K562 (cell line): ENCODE data around the gene NOTO. TPM values are rescaled to one million over a fixed set of nuclear protein-coding genes. Genes with fewer than 3 reads are reported as not detected.
A peak's percentile ranks its signal among the peaks of the same experiment; 100 is the strongest.

Experiments
- CBFA2T3 ChIP-seq: fragments of 450-650 bp; IDR thresholded peaks from 2 replicates; pipeline ENCODE4 v1.6.1; 2017
- EHMT2 ChIP-seq: fragments of 450-650 bp; IDR thresholded peaks from 2 replicates; pipeline ENCODE4 v1.6.1; 2018; ENCODE audit warnings: antibody characterized with exemption
- HDGF ChIP-seq: fragments of 450-650 bp; IDR thresholded peaks from 2 replicates; pipeline ENCODE4 v1.6.1; 2016
- KLF16 ChIP-seq: IDR thresholded peaks from 2 replicates; pipeline ENCODE4 v1.6.1; 2016; ENCODE audit warnings: antibody characterized with exemption
- MCM7 ChIP-seq, 2 experiments: fragments of 450-650 bp; IDR thresholded peaks; 2 replicates each; pipeline ENCODE4 v1.6.1; 2016 to 2018
- MTA1 ChIP-seq: fragments of 450-650 bp; IDR thresholded peaks from 2 replicates; pipeline ENCODE4 v1.6.1; 2017; ENCODE audit warnings: borderline replicate concordance
- NFXL1 ChIP-seq: fragments of 450-650 bp; formaldehyde crosslinking; IDR thresholded peaks from 2 replicates; pipeline ENCODE4 v1.4.0; 2021; ENCODE audit warnings: mild to moderate bottlenecking
- PHTF2 ChIP-seq: fragments of 250-450 bp; sonication (Bioruptor Pico); IDR thresholded peaks from 2 replicates; pipeline ENCODE4 v1.5.0; 2021; ENCODE audit warnings: mild to moderate bottlenecking
- POLR3G ChIP-seq: IDR thresholded peaks from 2 replicates; pipeline ENCODE4 v1.6.1; 2011; ENCODE audit not compliant: insufficient read length, insufficient replicate concordance; ENCODE audit errors: extremely low read depth
- RAD51 ChIP-seq: fragments of 450-650 bp; IDR thresholded peaks from 2 replicates; pipeline ENCODE4 v1.7.1; 2016; ENCODE audit warnings: low read depth, mild to moderate bottlenecking, borderline replicate concordance
- RBM15 ChIP-seq: fragments of 200-400 bp; formaldehyde crosslinking; IDR thresholded peaks from 2 replicates; pipeline ENCODE4 v1.6.1; 2018; ENCODE audit warnings: mild to moderate bottlenecking, low read length, moderate library complexity; ENCODE audit not compliant: insufficient read depth
- SPI1 ChIP-seq: IDR thresholded peaks from 2 replicates; pipeline ENCODE4 v1.6.1; 2011; ENCODE audit warnings: low read depth, low read length, control low read depth, borderline replicate concordance
- ZNF146 ChIP-seq: IDR thresholded peaks from one replicate; pipeline ENCODE4 v1.6.1; 2018; ENCODE audit warnings: missing compliant biosample characterization; ENCODE audit not compliant: unreplicated experiment
- ZNF583 ChIP-seq: fragments of 250-450 bp; sonication (Bioruptor Pico); IDR thresholded peaks from 2 replicates; pipeline ENCODE4 v1.4.0; 2020
- ZNF830 ChIP-seq: fragments of 250-450 bp; sonication (Bioruptor Pico); IDR thresholded peaks from 2 replicates; pipeline ENCODE4 v1.5.0; 2021; ENCODE audit warnings: mild to moderate bottlenecking
- polyA plus RNA-seq, 8 experiments: library from polyadenylated mRNA; depleted of rRNA in 4 of 8; stranded (reverse) in 5 of 8; unstranded in 3 of 8; fragments of >200 nt; fragmentation: Nextera tagmentation in 2 of 8; fragmentation: Illumina TruSeq in 1 of 8; extraction: Ambion mirVana in 2 of 8; extraction: Trizol in 1 of 8; gene quantifications; 2 replicates each; pipeline versions ENCODE4 v1.2.1 to v1.2.3, GENCODE V29; 2011 to 2014; ENCODE audit warnings: inconsistent platforms in 1 of 8, missing spikeins in 1 of 8
- total RNA-seq, 7 experiments: library from RNA; depleted of rRNA in 6 of 7; stranded (reverse); fragments of >200 nt in 6 of 7; fragmentation: Illumina TruSeq in 2 of 7; extraction: Trizol in 2 of 7; gene quantifications; 2 replicates each; pipeline versions ENCODE4 v1.2.1 to v1.2.3, GENCODE V29; 2011 to 2021; ENCODE audit warnings: low replicate concordance in 1 of 7
- TF ChIP-seq, protein P1 (sequence below): fragments of 250-450 bp; sonication (Bioruptor Pico); IDR thresholded peaks from 2 replicates; pipeline ENCODE4 v1.4.0; 2020; ENCODE audit warnings: mild to moderate bottlenecking, moderate library complexity
- TF ChIP-seq, protein P2 (sequence below), 2 experiments: fragments of 450-650 bp; conservative IDR thresholded peaks; 2 replicates each; pipeline ENCODE4 v1.6.1; 2017; ENCODE audit warnings: mild to moderate bottlenecking in 2 of 2, moderate library complexity in 2 of 2
- TF ChIP-seq, protein P3 (sequence below): fragments of 250-450 bp; sonication (Bioruptor Pico); IDR thresholded peaks from 2 replicates; pipeline ENCODE4 v1.9.0; 2021; ENCODE audit warnings: mild to moderate bottlenecking, inconsistent platforms
- TF ChIP-seq, protein P4 (sequence below), 2 experiments: IDR thresholded peaks; 2 replicates each; pipeline ENCODE4 v1.6.1; 2012; ENCODE audit warnings: improper control_type of control experiment in 2 of 2, low read depth in 2 of 2, low read length in 2 of 2, borderline replicate concordance in 1 of 2

NOTO gene
- total and polyA plus RNA-seq, 9 of the 15 experiments (the other 6 are each of a cell fraction or from before 2014, with no cell fraction given), result not detected

DNA sequence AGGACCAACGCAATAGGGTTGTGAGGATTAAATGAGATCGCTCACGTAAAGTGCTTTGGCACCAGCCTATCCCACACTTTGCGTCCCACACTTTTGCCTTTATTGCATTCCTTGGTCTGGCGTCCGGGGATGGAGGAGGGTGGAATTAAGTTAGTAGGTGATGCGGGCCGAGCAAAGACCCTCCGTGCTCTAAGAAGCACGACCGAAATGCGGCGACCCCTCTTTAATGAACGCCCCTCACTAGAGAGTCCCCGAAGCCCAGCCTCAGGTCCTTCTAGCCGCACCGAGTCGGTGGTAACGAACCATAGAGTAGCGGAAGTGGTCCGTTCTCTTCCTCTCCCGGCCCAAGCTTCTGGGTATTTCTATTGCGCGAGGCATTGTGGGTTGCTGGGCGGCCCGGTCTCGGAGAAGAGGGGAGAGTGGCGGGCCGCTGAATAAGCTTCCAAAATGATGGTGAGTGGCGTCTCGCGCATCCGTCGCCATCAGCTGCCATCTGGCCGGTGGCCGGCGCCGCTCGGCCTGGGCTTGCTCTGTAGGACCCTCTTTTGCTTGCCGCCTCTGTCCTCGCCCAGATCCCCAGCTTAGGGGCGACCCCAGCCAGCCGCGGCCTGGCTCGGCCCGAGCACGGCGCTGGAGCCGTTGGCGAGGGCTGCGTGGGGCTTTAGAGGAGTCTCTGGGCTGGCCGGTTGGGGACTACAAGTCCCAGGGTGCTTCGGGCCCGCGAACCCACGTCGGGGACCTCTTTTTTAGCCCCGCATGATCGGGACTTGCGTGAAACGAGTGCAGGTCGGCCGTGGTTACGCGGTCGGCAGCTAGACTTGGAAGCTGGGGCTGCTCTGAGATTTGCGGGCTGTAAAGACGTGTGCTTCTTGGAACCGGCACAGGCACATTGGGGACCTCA is 31.8 kb downstream of the NOTO start, which contains the start of gene CCT7 (continued):
- TF ChIP-seq, protein P1, sequence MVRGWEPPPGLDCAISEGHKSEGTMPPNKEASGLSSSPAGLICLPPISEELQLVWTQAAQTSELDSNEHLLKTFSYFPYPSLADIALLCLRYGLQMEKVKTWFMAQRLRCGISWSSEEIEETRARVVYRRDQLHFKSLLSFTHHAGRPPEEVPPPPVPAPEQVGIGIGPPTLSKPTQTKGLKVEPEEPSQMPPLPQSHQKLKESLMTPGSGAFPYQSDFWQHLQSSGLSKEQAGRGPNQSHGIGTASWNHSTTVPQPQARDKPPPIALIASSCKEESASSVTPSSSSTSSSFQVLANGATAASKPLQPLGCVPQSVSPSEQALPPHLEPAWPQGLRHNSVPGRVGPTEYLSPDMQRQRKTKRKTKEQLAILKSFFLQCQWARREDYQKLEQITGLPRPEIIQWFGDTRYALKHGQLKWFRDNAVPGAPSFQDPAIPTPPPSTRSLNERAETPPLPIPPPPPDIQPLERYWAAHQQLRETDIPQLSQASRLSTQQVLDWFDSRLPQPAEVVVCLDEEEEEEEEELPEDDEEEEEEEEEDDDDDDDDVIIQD, result no peak
- TF ChIP-seq ZNF830 (no peak), PHTF2 (CRISPR knock-in tag) (no peak; the same call in 1 of the 2 replicates), EHMT2 (no peak), NFXL1 (CRISPR knock-in tag) (no peak), RBM15 (no peak), POLR3G (no peak), ZNF583 (no peak), KLF16 (no peak), SPI1 (peak; percentile 72), ZNF146 (CRISPR knock-in tag) (no peak), MTA1 (no peak), RAD51 (no peak; the same call in 1 of the 2 replicates), HDGF (no peak), CBFA2T3 (no peak), MCM7 (IDR thresholded peaks at IDR 0.05) (no peak)
- TF ChIP-seq, protein P2, sequence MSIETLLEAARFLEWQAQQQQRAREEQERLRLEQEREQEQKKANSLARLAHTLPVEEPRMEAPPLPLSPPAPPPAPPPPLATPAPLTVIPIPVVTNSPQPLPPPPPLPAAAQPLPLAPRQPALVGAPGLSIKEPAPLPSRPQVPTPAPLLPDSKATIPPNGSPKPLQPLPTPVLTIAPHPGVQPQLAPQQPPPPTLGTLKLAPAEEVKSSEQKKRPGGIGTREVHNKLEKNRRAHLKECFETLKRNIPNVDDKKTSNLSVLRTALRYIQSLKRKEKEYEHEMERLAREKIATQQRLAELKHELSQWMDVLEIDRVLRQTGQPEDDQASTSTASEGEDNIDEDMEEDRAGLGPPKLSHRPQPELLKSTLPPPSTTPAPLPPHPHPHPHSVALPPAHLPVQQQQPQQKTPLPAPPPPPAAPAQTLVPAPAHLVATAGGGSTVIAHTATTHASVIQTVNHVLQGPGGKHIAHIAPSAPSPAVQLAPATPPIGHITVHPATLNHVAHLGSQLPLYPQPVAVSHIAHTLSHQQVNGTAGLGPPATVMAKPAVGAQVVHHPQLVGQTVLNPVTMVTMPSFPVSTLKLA (conservative IDR thresholded peaks at IDR 0.05), result peak in 1 of 2 experiments; percentile 58; a peak in 2 of 4 replicates
- TF ChIP-seq, protein P3, sequence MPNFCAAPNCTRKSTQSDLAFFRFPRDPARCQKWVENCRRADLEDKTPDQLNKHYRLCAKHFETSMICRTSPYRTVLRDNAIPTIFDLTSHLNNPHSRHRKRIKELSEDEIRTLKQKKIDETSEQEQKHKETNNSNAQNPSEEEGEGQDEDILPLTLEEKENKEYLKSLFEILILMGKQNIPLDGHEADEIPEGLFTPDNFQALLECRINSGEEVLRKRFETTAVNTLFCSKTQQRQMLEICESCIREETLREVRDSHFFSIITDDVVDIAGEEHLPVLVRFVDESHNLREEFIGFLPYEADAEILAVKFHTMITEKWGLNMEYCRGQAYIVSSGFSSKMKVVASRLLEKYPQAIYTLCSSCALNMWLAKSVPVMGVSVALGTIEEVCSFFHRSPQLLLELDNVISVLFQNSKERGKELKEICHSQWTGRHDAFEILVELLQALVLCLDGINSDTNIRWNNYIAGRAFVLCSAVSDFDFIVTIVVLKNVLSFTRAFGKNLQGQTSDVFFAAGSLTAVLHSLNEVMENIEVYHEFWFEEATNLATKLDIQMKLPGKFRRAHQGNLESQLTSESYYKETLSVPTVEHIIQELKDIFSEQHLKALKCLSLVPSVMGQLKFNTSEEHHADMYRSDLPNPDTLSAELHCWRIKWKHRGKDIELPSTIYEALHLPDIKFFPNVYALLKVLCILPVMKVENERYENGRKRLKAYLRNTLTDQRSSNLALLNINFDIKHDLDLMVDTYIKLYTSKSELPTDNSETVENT, result peak; percentile 98
- TF ChIP-seq, protein P4, sequence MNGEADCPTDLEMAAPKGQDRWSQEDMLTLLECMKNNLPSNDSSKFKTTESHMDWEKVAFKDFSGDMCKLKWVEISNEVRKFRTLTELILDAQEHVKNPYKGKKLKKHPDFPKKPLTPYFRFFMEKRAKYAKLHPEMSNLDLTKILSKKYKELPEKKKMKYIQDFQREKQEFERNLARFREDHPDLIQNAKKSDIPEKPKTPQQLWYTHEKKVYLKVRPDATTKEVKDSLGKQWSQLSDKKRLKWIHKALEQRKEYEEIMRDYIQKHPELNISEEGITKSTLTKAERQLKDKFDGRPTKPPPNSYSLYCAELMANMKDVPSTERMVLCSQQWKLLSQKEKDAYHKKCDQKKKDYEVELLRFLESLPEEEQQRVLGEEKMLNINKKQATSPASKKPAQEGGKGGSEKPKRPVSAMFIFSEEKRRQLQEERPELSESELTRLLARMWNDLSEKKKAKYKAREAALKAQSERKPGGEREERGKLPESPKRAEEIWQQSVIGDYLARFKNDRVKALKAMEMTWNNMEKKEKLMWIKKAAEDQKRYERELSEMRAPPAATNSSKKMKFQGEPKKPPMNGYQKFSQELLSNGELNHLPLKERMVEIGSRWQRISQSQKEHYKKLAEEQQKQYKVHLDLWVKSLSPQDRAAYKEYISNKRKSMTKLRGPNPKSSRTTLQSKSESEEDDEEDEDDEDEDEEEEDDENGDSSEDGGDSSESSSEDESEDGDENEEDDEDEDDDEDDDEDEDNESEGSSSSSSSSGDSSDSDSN (IDR thresholded peaks at IDR 0.05; ENCODE audit: borderline replicate concordance in 1 of 2, low read depth in 2 of 2, low read length in 2 of 2), result 0 out of 4 replicates have a peak, but pooled peaks of 1 of the 2 experiments have one; percentile 24
